SK-N-SH (cell line): Measurements from ENCODE around the gene MMAB. TPM values are rescaled to one million over a fixed set of nuclear protein-coding genes. Genes with fewer than 3 reads are reported as not detected.

Source experiments
- CTCF ChIA-PET: fragments of 300-600, 350-600 bp; formaldehyde crosslinking; extraction: SDS; loops from one replicate; lab custom pipeline; 2021; lab: Yijun Ruan, JAX
- POLR2A ChIA-PET: fragments of 350-600 bp; sonication (Branson Sonifier 250); formaldehyde crosslinking; extraction: SDS; loops from one replicate; lab custom pipeline; 2020; ENCODE audit warnings: antibody characterized with exemption, inconsistent platforms; lab: Yijun Ruan, JAX
- DNase-seq: peaks from one replicate; pipeline ENCODE4 v3.0.0; 2012
- H2AFZ ChIP-seq: fragments of 200-600 bp; sonication (generic); 2 replicates; pipeline ENCODE4 v1.8.1; 2016; ENCODE audit warnings: antibody characterized with exemption, mild to moderate bottlenecking, low read depth
- H3F3A ChIP-seq: fragments of 200-600 bp; sonication (generic); replicated peaks from 2 replicates; pipeline ENCODE3; 2016; ENCODE audit warnings: antibody characterized with exemption, mild to moderate bottlenecking; ENCODE audit not compliant: insufficient read depth
- H3K27ac ChIP-seq, 2 experiments: fragments of 200-500 bp in 1 of 2; fragments of 200-600 bp in 1 of 2; sonication (Bioruptor generic) in 1 of 2; sonication (generic), shearing (Covaris generic) in 1 of 2; 2 replicates each; pipeline versions ENCODE4 v1.5.1 to v1.6.1; 2014 to 2016; ENCODE audit warnings: low read depth in 2 of 2, inconsistent platforms in 1 of 2, low read length in 1 of 2, mild to moderate bottlenecking in 1 of 2, mixed read lengths in 1 of 2
- H3K27me3 ChIP-seq: fragments of 200-600 bp; sonication (generic), shearing (Covaris generic); 2 replicates; pipeline ENCODE4 v1.6.1; 2016; ENCODE audit warnings: mixed run types; ENCODE audit not compliant: insufficient read depth
- H3K36me3 ChIP-seq, 2 experiments: fragments of 200-500 bp in 1 of 2; fragments of 200-600 bp in 1 of 2; sonication (Bioruptor generic) in 1 of 2; sonication (generic) in 1 of 2; replicated peaks in 1 of 2; 2 replicates each; pipeline versions ENCODE3 to v1.5.1; 2014 to 2016; ENCODE audit warnings: low read length in 1 of 2, mild to moderate bottlenecking in 1 of 2; ENCODE audit not compliant: insufficient read depth in 2 of 2, control insufficient read depth in 1 of 2
- H3K4me1 ChIP-seq, 2 experiments: fragments of 200-500 bp in 1 of 2; fragments of 200-600 bp in 1 of 2; sonication (Bioruptor generic) in 1 of 2; sonication (generic), shearing (Covaris generic) in 1 of 2; 2 replicates each; pipeline versions ENCODE4 v1.5.1 to v1.6.1; 2014 to 2016; ENCODE audit warnings: low read depth in 1 of 2, low read length in 1 of 2, mixed run types in 1 of 2; ENCODE audit not compliant: insufficient read depth in 2 of 2, control insufficient read depth in 1 of 2
- H3K4me2 ChIP-seq: fragments of 200-600 bp; sonication (generic), shearing (Covaris generic); 2 replicates; pipeline ENCODE4 v1.6.1; 2017; ENCODE audit warnings: mixed run types
- H3K4me3 ChIP-seq, 2 experiments: fragments of 200-500 bp in 1 of 2; fragments of 200-600 bp in 1 of 2; sonication (Bioruptor generic) in 1 of 2; sonication (generic), shearing (Covaris generic) in 1 of 2; 2 replicates each; pipeline versions ENCODE4 v1.5.1 to v1.8.1; 2014 to 2016; ENCODE audit warnings: low read depth in 2 of 2, inconsistent platforms in 1 of 2, low read length in 1 of 2, mild to moderate bottlenecking in 1 of 2, mixed read lengths in 1 of 2, moderate library complexity in 1 of 2
- H3K79me2 ChIP-seq: fragments of 200-600 bp; sonication (generic); 2 replicates; pipeline ENCODE4 v1.8.1; 2017; ENCODE audit warnings: mild to moderate bottlenecking; ENCODE audit not compliant: insufficient read depth
- H3K9ac ChIP-seq: fragments of 200-600 bp; sonication (generic); 2 replicates; pipeline ENCODE4 v1.6.1; 2017; ENCODE audit warnings: mixed run types
- H3K9me2 ChIP-seq: fragments of 200-600 bp; sonication (generic); 2 replicates; pipeline ENCODE4 v1.6.1; 2017; ENCODE audit warnings: mixed run types
- H3K9me3 ChIP-seq: fragments of 200-600 bp; sonication (generic); 2 replicates; pipeline ENCODE4 v1.6.1; 2017; ENCODE audit warnings: mixed run types, mild to moderate bottlenecking, moderate library complexity
- H4K20me1 ChIP-seq: fragments of 200-600 bp; sonication (generic); 2 replicates; pipeline ENCODE4 v1.6.1; 2017; ENCODE audit warnings: mild to moderate bottlenecking, mixed run types; ENCODE audit not compliant: insufficient read depth
- CHD2 ChIP-seq: fragments of 150-350 bp; IDR thresholded peaks from 2 replicates; pipeline ENCODE4 v1.6.1; 2018; ENCODE audit warnings: low read length; ENCODE audit not compliant: partially characterized antibody
- EZH2phosphoT487 ChIP-seq: fragments of 200-600 bp; sonication (generic); IDR thresholded peaks from 2 replicates; pipeline ENCODE4 v1.6.1; 2017; ENCODE audit warnings: low read depth, mixed run types, mild to moderate bottlenecking, antibody characterized with exemption, moderate library complexity, borderline replicate concordance
- FOXJ3 ChIP-seq: sonication (generic); formaldehyde crosslinking; IDR thresholded peaks from 2 replicates; pipeline ENCODE4 v1.5.1; 2020; ENCODE audit warnings: mild to moderate bottlenecking, missing genetic modification reagents
- GATA2 ChIP-seq: sonication (generic); formaldehyde crosslinking; IDR thresholded peaks from 2 replicates; pipeline ENCODE4 v1.5.0; 2020; ENCODE audit warnings: mild to moderate bottlenecking, missing genetic modification reagents
- IRF3 ChIP-seq: fragments of 150-350 bp; IDR thresholded peaks from 2 replicates; pipeline ENCODE4 v1.6.1; 2016; ENCODE audit warnings: mild to moderate bottlenecking, low read depth, low read length
- MAX ChIP-seq: IDR thresholded peaks from 2 replicates; pipeline ENCODE4 v1.4.0; 2012; ENCODE audit warnings: low read depth
- NFIC ChIP-seq: IDR thresholded peaks from 2 replicates; pipeline ENCODE4 v1.4.0; 2012; ENCODE audit warnings: borderline replicate concordance
- NRF1 ChIP-seq: IDR thresholded peaks from 2 replicates; pipeline ENCODE4 v1.6.1; 2012; ENCODE audit warnings: low read depth, mild to moderate bottlenecking, low read length
- POLR2AphosphoS5 ChIP-seq: IDR thresholded peaks from 2 replicates; pipeline ENCODE4 v1.6.1; 2012; ENCODE audit warnings: low read depth, low read length
- REST ChIP-seq: IDR thresholded peaks from 2 replicates; pipeline ENCODE4 v1.6.1; 2012; ENCODE audit warnings: mild to moderate bottlenecking, low read depth, low read length, moderate library complexity
- RXRA ChIP-seq: IDR thresholded peaks from 2 replicates; pipeline ENCODE4 v1.4.0; 2012; ENCODE audit warnings: low read depth, mild to moderate bottlenecking, borderline replicate concordance
- TCF12 ChIP-seq: IDR thresholded peaks from 2 replicates; pipeline ENCODE4 v1.4.0; 2012
- USF2 ChIP-seq: fragments of 150-350 bp; IDR thresholded peaks from 2 replicates; pipeline ENCODE4 v1.6.1; 2017; ENCODE audit warnings: antibody characterized with exemption, low read length, low read depth, borderline replicate concordance
- WGBS: methylation state at CpG from one replicate; pipeline ENCODE4 v1.1.6; 2017; ENCODE audit warnings: low lambda C conversion rate; 5-methylcytosine and 5-hydroxymethylcytosine counted together
- polyA plus RNA-seq, 3 experiments: library from polyadenylated mRNA; depleted of rRNA; stranded (reverse); fragments of >200 nt; gene quantifications; 2 replicates each; pipeline ENCODE4 v1.2.3, GENCODE V29; 2012

MMAB gene
- polyA plus RNA-seq, 1 of the 3 experiments (the other 2 are of a cell fraction) = 15.9 TPM

GRCh38 chr12:109561711-109562030 lies 11.6 kb downstream of the MMAB start (continued):
- TF ChIP-seq REST = no peak
- TF ChIP-seq, all 33 proteins: peak for 0

GRCh38 chr12:109560867-109561710 lies 12.2 kb downstream of the MMAB start:
- Histone ChIP-seq H3K4me1 (peaks cover 0 to 6% of the 10 kb centered on the region in 2 experiments; a peak in 1 of 4 replicates), H3F3A (no peaks in the 10 kb centered on the region), H4K20me1 (no peaks in the 10 kb centered on the region), H3K9me3 (no peaks in the 10 kb centered on the region), H3K4me2 (no peak overlapping the region), H3K9ac (no peak overlapping the region), H2AFZ (no peak overlapping the region), H3K79me2 (no peaks in the 10 kb centered on the region), H3K4me3 (no peak overlapping the region), H3K9me2 (no peaks in the 10 kb centered on the region), H3K27ac (no peak overlapping the region; a peak in 1 of 4 replicates), H3K36me3 (peaks cover 0 to 4% of the 10 kb centered on the region in 2 experiments), H3K27me3 (no peaks in the 10 kb centered on the region)
- TF ChIP-seq USF2 = no peak
- TF ChIP-seq FOXJ3 (CRISPR knock-in tag) = no peak
- no peak for TF ChIP-seq CHD2
- TF ChIP-seq POLR2AphosphoS5 = no peak
- no peak for TF ChIP-seq GATA2 (CRISPR knock-in tag)
- WGBS = 87% methylated on average over 25 of the region's 30 CpGs
- CTCF ChIA-PET = interaction anchor here (1.1 to 1.2 kb wide), 2 partner anchors 11 to 31 kb away, joined by 3 read pairs; no protein-coding TSS in a partner anchor
- no peak for DNase-seq
- POLR2A ChIA-PET = interaction anchor here (0.6 kb wide), 1 partner anchor 18 kb away, joined by 3 read pairs; no protein-coding TSS in a partner anchor

GRCh38 chr12:109559601-109560000 lies 13.7 kb downstream of the MMAB start:
- H3K4me2 ChIP-seq = no peak overlapping the region
- no peak overlapping the region for H3K27ac ChIP-seq
- H3K4me3 ChIP-seq = no peak overlapping the region
- POLR2A ChIA-PET = no interaction called here
- WGBS = no CpG with 5 or more reads among the region's 10 CpGs
- peaks cover 0 to 18% of the 10 kb centered on the region in 2 experiments; a peak in 1 of 4 replicates for H3K4me1 ChIP-seq
- no peak overlapping the region for H3K9ac ChIP-seq
- H3K27me3 ChIP-seq = no peaks in the 10 kb centered on the region
- no peaks in the 10 kb centered on the region for H3K9me3 ChIP-seq
- DNase-seq = no peak
- H3K9me2 ChIP-seq = no peaks in the 10 kb centered on the region
- no peaks in the 10 kb centered on the region for H3K79me2 ChIP-seq
- no peak overlapping the region for H2AFZ ChIP-seq
- peaks cover 0 to 3% of the 10 kb centered on the region in 2 experiments for H3K36me3 ChIP-seq
- H4K20me1 ChIP-seq = no peaks in the 10 kb centered on the region
- H3F3A ChIP-seq = no peaks in the 10 kb centered on the region
- CTCF ChIA-PET = interaction anchor here (0.7 to 1.2 kb wide), 5 partner anchors 12 to 41 kb away, joined by 3 read pairs; no protein-coding TSS in a partner anchor
- no peak for TF ChIP-seq REST
- TF ChIP-seq IRF3 = no peak
- no peak for TF ChIP-seq GATA2 (CRISPR knock-in tag)
- no peak for TF ChIP-seq MAX
- TF ChIP-seq EZH2phosphoT487 = no peak
- no peak for TF ChIP-seq NRF1
- no peak for TF ChIP-seq TCF12
- TF ChIP-seq RXRA = no peak
- TF ChIP-seq NFIC = no peak
